ENCODE data around the gene UBL4A.

The UBL4A gene

DNA sequence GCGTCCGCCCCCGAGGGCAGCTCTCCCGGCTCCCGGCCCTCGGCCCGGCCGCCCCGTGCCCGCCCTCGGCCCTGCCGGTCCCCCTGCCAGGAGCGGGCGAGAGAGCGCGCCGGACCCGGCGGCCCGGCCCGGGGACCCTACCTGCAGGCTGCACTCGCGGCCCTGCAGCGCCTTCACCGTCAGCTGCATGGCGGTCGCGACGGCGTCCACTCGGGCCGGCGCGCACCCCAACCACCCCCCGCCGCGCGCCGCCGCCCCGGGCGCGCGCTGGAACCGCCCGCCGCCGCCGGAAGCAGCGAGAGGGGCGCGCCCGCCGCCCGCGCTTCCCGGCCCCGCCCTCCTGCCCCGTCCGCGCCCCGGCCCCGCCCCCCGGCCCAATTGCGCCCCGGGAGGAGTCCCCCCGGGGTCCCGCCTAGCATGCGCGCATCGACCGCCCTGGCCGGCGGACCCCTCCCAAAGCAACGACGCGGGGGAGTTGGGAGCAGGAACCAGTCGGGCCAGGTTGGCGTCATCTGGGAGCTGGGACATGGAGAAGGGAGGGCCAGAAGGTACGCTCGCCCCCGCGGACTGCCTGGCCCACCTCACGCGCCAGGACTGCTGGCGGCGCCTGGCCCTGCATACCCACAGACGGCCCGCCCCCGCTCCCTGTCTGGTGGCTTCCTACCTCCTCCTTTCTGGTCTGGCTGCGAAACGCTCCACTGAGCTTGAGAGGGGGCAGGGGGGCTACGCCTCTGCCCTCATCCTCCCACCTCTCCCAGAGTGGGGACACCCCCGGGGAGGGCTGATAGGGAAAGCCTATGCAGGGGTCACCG is at the start of gene UBL4A:
UBL4A (minus strand) TSS at position 220 of the 812 bp plus-strand sequence; CDS start at position 189, 31 bp downstream.
- DNase-seq, result peak in 3 of 4 experiments; percentile 7 to 45 (median 27)

DNA sequence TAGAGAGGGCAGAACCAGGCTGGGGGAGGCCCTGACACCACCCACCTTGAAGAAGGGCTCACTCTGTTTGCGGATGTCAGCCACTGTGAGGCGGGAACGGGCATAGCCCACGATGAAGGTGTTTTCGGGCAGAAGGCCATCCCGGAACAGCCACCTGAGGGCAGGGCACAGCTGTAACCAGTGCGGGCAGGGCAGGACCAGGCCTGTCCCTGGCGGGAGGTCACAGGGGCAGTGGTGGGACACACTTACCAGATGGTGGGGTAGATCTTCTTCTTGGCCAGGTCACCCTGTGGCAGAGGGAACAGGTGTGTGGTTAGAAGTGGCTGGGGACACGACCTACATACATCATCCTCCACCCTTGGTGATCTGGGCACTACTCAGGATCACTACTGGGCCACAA is 49.5 kb upstream of the UBL4A start:
- DNase-seq, result no peak

DNA sequence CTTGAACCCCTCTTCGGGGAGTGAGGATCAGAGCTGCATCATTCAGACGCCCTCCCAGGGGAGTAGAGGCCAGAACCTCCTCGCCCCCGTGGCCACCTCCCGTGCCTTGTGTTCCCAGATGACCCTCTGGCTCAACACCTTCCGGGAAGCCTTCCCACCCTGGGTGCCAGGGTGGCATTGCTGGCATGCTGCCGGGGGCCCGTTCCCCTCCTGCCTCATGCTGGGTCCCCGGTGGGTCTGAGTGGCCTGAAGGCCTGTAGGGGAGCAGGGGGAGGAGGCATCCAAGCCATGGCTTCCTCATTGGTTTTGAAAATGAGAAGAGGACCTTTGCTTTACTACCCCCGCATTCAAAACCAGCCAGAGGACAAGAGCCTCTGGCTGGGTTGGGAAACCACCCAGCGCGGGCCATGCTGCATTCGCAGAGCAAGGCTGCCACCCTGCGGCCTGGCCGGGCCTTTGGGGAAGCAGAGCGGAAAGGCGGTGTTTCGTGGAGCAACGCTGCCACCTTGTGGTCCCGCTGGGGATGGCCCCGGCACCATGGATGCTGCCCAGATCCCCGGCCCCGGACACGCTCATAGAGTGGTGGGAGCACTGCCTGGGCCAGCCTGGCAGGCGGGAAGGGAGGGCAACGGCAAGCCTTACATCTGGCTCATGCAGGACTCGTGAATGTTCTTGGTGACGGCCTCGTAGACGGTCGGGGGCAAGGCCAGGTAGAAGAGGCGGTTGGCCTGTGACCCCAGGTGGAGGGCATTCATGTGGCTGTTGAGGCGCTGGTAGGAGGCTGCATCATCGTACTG is 48.3 kb upstream of the UBL4A start:
- peak; percentile 65 to 76 (median 76) for DNase-seq

DNA sequence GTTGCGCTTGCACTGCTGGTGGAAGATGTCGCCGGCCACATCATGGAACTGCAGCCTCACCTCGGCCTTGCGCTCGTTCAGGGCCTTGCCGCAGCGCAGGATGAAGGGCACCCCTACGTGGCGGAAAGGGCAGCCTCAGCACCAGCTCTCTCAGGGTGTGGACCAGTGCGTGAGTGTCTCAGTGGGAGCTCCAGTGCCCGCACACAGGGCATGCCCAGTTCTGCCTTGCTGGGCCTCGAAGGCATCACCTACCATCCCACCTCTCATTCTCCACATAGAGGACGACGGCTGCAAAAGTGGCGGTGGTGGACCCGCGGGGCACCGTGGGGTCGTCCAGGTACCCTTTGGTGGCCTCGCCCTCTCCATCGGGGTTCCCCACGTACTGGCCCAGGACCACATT is 46.3 kb upstream of the UBL4A start:
- DNase-seq, result no peak

DNA sequence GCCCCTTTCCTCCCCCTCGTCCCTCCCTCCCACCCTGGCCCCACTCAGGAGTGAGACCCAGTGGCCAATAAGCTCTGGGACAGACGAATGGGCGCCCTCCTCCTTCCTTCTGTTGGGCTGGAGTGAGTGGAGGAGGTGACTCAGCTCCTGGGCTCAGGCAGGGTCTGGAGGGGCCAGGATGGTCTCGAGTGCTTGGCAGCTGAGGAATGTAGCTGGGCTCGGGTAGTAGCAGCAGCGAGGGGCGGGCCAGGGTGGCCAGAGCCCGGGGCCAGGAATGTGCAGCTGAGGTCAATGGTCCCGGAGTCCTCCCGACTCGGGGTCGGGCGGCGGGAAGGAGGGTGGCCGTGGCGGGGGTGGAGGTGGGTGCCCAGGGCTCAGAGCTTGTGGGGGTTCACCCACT is 45.2 kb upstream of the UBL4A start:
- no peak for DNase-seq

DNA sequence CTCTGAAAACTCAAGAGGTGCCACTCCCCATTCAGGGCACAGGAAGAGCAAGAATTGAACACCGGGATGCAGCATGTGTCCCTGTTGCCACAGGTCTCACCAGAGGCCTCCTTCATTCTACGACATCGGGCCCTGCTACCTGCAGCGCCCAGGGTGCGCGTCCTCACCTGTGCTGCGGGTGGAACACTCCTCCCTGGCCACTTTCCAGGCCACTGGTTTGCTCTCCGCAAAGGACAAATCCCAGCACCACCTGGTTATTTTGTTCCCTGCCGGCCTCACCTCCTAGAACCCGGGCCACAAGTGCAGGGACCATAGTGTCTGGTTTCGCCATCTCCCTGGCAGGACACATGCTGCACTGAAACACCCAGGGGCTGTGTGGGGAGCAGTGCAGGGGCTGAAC is 43.9 kb upstream of the UBL4A start:
- no peak for DNase-seq

DNA sequence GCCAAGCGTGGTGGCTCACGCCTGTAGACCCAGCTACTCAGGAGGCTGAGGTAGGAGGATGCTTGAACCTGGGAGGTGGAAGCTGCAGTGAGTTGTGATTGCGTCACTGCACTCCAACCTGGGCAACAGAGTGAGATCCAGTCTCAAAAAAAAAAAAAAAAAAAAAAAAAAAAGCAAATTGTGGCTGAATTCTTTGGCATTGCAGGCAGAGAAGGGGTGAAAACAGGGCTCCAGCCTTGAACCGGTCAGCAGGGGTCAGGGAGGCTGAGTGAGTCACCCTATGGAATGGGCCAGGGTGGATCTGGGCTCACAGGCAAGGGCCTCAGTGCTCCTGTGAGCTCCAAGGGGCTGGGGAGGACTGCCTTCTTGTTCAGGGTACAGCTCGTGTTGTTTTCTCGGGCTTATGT is 42.8 kb upstream of the UBL4A start:
- DNase-seq, result no peak

DNA sequence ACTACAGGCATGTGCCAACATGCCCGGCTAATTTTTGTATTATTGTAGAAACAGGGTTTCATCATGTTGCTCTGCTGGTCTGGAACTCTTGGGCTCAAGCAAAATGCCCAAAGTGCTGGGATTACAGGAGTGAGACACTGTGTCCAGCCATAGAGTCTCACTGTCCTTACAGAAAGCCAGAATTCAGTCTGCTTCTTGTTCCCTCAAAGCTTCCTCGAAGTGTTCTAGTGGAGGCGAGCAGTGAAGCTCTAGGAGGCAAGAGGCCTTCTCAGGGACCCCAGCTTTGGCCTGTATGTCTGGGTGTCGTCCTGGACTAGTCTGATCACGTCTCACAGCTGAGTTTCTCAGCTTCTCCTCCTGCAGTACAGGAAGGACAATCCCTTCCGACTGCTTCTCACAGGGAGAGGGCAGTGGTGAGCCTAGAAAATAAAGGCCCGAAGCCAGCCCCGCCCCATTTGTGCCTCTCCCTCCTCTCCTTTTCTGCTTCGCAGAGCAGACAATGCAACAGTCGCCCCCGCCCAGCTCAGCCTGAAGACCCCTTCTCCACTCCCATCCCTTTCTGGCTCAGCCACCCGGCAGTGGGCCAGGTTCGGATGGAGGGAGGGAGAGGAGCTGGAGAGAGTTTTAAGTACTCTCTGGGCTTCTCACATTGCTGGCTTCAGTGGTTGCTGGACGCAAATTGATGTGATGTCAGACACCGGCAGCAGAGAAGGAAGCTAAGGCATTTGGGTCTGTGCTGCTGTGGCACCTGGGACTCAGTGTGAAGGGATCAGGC is 40.7 kb upstream of the UBL4A start:
- DNase-seq, result peak in 3 of 4 experiments; percentile 9 to 29 (median 24)

DNA sequence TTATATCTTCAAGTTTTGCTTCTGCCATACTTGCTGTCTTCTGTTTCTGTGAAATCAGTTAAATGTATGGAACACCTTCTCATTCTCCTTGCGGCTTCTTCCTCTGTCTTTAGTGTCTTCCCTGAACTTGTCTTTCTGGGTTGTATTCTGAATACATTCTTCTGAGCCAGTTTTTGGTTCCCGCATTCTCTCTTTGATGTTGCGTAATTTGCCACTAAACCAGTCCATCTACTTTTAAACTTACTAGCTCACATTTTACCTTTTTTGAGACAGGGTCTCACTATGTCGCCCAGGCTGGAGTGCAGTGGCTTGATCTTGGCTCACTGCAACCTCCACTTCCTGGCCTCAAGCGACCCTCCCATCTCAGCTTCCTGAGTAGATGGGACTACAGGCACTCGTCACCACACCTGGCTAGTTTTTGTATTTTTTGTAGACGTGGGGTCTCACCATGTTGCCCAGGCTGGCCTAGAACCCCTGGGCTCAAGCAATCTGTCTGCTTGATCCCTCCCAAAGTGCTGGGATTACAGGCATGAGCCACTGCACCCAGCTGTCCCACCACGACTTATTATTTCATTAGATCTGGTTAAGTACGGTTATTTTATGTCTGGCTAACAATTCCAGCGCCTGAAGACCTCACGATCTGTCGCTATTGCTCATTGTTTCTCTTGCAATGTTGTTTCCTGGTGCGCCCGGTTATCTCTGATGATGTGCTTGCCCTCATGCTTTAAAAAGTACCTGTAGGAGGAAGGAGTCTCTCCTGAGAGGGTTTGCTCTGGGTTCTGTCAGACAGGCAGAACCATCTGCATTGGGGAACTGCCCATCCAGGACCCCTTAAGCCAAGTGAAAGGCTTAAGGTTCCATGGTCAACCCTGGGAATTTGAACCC is 39.4 kb upstream of the UBL4A start:
- no peak for DNase-seq

DNA sequence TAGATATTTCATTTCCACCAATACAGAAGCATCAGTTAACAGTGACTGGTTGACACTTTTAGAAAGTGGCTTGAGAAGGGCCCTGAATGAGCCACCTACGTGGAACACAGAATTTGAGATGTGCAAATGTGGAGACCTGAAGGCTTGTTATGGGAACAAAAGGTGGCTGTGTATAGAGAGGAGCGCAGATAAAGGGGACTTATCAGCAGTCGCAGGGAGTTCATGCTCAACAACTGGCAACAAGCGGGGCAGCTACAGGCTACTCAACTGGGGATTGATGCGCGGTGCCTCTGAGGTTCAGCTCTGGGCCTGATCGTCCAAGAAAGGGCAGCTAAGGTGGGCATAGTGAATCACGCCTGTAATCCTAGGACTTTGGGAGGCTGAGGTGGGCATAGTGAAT is 33.0 kb upstream of the UBL4A start:
- DNase-seq, result no peak

DNA sequence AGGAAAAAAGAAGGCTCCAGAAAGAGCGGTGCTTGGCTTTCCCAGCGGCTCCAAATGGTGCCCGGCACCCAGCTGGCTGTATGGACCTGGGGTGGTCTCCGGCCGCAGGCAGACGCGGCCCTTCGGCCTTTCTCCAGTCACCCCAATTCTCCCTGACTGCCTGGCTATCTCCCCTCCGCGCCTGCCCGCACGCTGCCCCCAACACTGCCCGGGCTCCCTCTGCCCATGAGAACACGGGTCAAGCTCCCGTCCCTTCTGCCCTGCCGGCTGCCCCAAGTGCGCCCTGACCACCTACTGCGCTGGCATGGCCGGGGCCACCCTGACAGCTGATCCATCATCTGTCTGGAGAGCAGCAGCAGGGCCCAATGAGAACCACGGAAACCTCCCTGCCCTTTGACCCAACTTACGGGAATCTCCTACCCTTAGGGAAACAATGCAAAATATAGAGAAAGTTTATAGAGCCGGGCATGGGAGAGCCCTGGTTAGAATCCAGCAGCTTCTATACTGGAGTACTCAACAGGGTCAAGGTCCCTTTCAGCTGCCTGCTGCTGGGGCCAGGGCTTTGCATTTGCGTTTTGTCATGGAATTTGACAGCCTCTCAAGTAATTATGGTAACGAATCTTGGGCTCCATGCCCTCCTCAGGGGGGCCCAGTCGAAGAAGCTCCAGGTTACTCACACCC is 30.8 kb upstream of the UBL4A start:
- no peak for DNase-seq

DNA sequence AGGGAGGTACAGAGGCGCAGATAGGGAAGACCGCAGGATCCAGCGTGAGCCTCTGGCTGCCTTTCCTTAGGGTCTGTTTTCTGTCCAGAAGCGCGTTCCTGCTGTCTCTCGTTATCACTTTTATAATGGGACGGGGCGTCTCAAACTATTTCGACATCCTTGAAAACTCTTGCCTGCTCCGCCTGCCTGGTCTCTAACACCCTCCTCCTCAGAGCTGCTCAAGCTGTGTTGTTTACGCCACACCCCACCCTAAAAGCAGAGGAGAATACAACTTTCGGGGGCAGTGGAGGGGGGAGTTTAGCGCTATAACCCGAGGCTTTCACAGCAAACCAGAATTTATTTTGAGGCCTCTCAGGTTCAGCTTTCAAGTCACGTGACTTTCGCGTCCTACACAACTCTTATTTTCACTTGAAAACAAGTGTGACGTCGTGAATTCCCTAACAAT is 30.3 kb upstream of the UBL4A start:
- DNase-seq, result no peak

DNA sequence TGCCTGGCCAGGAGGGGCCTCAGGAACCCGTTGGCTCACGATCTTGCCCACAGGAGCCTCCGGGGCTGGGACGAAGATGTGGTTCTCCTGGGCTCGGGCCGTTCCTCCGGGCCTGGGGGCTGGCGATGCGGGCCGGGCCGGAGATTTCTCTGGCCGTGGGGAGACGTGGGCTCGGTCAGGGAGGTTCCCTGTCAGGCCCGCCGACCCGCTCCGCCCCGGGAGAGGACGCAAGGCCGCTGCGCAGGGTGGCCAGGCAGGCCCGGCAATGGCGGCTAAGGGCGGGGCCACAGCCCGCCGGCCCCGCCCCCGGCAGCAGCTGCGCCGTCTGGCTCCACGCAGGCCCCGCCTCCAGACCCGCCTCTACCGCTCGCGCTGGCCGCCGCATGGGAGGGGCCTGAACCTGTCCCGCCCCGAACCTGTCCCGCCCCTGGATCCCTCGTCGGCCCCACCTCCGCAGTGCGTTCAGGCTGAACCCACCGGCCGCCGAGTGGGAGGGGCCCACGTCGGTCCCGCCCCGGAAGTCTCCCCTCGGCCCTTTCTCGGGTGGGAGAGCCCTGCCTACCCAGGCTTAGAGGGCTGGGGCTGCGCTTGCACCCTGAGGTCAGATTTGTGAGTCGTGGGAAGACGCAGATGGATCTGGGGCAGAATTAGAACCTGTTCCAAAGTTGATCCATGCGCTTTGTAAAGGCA is 29.7 kb upstream of the UBL4A start, which contains the start of gene FAM3A:
FAM3A (minus strand) TSS at position 267 of the 690 bp plus-strand sequence. CDS start 460 bp downstream, outside the sequence.
- DNase-seq, result peak; percentile 79 to 87 (median 84)

DNA sequence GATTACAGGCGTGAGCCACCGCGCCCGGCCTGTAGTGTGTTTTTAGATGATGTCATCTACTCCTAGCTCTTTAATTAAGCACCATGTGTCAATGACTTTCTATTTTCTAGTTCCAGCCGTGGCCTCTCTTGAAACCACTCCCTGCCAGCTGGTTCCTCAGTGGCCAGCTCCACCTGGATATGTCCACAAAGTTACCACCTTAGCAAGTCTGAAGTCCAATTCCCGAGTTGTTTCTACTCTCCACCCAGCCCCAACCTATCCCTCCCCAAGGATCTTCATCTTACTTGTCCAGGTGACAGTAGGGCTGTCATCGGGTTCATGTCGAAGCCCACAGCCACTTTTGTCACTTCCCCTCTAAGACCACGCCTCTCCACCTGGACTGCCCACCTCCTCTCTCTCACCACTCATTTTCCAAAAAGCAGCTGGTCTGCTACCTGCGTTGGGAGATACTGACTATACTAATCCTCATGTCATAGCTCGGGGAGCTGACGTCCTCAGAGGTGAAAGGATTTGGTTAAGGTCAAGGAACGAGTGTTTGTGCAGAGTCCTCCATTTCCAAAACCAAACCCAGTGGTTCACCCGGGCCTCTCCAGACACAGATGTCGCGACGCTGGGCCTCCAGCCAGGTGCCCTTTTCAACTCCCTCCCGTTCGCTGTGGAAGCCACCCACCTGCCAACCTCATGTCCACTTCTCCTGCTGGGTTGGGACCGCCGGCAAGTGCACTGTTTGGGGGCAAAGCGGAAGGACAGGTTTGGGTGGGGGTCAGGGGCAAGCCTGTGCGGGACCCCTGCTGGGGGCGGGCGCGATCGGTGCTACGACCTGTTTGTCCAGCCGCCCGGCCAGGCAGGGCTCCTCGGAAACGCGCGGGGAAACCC is 28.9 kb upstream of the UBL4A start:
- DNase-seq, result no peak

DNA sequence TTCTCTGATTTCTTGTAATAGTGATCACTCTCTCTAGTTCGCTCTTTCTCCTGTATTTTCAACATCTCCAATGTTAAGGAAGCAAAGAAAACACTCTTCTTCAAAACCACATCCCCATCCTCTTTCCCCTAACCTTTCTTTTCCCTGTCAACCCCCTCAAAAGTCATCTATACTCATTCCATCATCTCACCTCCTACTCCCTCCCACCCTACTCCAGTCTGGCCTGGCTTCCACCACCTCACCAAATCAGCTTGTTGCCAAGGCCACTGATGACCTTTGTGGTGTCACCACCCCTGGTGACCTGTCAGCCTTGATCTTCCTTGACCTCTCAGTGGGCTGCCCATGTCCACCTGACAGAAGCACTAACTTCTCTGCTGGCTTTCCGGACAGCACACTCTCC is 27.3 kb upstream of the UBL4A start:
- no peak for DNase-seq

DNA sequence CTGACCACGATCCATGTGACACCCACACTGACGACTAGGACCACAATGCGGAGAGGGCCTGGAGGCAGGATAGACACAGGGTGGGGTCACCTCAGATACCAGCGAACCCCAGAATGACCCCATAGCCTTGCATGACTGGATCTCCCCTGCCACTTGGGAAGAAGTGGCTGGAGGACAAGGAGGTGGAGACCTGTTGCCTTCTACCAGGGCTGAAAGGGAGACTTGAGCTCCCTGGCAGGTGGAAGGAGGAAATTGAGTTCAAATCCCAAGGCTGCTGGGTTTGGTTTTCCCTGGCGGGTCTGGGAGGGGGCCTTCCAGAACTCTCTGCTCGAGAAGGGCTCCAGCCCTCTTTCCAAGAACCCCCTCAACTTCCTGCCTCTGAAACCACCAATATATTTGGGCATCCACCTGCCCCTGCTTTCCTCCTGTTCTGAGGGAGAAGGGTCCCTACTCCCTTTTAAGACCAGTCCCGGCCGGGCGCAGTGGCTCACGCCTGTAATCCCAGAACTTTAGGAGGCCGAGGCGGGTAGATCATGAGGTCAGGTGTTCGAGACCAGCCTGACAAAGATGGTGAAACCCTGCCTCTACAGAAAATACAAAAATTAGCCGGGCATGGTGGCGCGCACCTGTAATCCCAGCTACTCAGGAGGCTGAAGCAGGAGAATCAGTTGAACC is 26.6 kb upstream of the UBL4A start:
- no peak for DNase-seq

DNA sequence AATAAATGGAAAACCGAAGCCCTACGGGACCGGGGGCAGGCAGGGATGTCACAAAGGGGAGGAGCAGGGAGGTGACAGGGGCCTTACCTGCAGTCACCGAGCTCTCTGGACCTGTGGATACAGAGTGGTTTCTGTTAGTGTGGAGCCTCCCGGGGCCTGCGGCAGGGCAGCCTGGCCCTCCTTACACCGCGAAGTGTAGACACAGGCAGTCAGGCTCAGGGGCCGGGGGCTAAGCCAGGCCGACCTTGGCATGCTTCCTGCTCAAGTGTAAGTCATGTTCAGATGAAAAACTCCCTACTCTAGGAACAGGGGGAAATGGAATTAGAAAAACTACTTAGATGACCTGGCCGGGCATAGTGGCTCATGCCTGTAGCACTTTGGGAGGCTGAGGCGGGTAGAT is 25.3 kb upstream of the UBL4A start:
- DNase-seq, result no peak

DNA sequence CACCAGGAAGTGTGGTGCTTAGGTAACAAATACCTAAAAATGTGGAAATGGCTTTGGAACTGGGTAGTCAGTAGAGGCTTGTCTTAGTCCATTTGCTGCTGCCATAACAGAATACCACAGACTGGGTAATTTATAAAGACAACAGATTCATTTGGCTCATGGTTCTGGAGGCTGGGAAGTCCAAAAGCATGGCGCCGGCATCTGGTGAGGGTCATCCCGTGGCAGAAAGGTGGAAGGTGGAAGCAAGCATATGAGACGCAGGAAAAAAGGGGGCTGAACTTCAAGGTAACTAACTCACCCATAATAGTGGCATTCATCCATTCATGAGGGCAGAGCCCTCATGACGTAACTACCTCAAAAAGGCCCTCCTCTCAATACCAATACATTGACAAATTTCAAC is 23.0 kb upstream of the UBL4A start:
- DNase-seq, result no peak

DNA sequence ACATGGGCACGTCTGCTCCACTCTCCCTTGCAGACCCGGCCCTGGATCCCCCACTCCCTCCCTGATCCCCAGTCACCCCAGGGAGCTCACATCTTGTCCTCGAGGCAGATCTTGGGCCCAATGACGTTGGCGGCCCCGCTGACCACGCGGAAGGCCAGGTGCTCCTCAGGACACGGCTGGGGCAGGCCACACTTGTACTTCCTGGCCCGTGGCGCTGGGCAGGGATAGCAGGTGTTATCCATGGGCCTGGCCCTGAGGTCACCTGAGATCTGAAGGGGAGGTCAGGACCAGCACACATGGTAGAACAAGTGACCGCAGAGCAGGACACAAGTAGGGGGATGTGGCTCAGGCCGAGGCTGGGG is 21.9 kb upstream of the UBL4A start:
- no peak for DNase-seq

Measured in activated CD4-positive, CD25-positive, alpha-beta regulatory T cell (primary cell).